ENCODE measurements around the gene RINL.
"Not testable (repeated sequence)": the region's sequence is repeated elsewhere in the genome, so short reads cannot be mapped to it uniquely, and the experiment has no call there.

- not testable (repeated sequence) for TF ChIP-seq CTCF (IDR thresholded peaks at IDR 0.05; ENCODE audit: poor library complexity, severe bottlenecking); EP300 (conservative IDR thresholded peaks at IDR 0.05; ENCODE audit: poor library complexity, severe bottlenecking); REST (IDR thresholded peaks at IDR 0.05; ENCODE audit: borderline replicate concordance); RAD21 (conservative IDR thresholded peaks at IDR 0.05); TAF1 (IDR thresholded peaks at IDR 0.05; ENCODE audit: low read depth); POLR2AphosphoS5 (IDR thresholded peaks at IDR 0.05); MXI1 (conservative IDR thresholded peaks at IDR 0.05; ENCODE audit: poor library complexity, severe bottlenecking); EZH2 (IDR thresholded peaks at IDR 0.05; ENCODE audit: borderline replicate concordance, insufficient read depth, low read length, poor library complexity, severe bottlenecking); SMC3 (conservative IDR thresholded peaks at IDR 0.05; ENCODE audit: poor library complexity)
Observed at GRCh38 chr19:38829203-38829602, 48.9 kb downstream of the RINL start.

Data from neural cell (in vitro differentiated cells).